Measurements from ENCODE around the gene CACNG6.
"Not testable (repeated sequence)": the region's sequence is repeated elsewhere in the genome, so short reads cannot be mapped to it uniquely, and the experiment has no call there.

Gene CACNG6

GRCh38 chr19:54023191-54023590, 31.8 kb downstream of the CACNG6 start:
- no peaks in the 10 kb centered on the region for H3K36me3 ChIP-seq (ENCODE audit: insufficient read depth, low read length)
- no peak overlapping the region for H2AFZ ChIP-seq (ENCODE audit: low read depth, low read length)
- peaks cover 6% of the 10 kb centered on the region for H3K4me1 ChIP-seq (ENCODE audit: insufficient read depth, low read length)
- H3K9me3 ChIP-seq (ENCODE audit: low read length), result no peaks in the 10 kb centered on the region
- H3K4me3 ChIP-seq (ENCODE audit: low read length), result no peak overlapping the region
- H3K27me3 ChIP-seq (ENCODE audit: insufficient read depth, low read length), result peaks cover 4% of the 10 kb centered on the region

- peaks cover 6% of the 10 kb centered on the region for H3K4me1 ChIP-seq (ENCODE audit: insufficient read depth, low read length)
- no peaks in the 10 kb centered on the region for H3K9me3 ChIP-seq (ENCODE audit: low read length)
- no peaks in the 10 kb centered on the region for H3K36me3 ChIP-seq (ENCODE audit: insufficient read depth, low read length)
- no peak overlapping the region for H3K4me3 ChIP-seq (ENCODE audit: low read length)
- peaks cover 4% of the 10 kb centered on the region for H3K27me3 ChIP-seq (ENCODE audit: insufficient read depth, low read length)
- no peak overlapping the region for H2AFZ ChIP-seq (ENCODE audit: low read depth, low read length)
These were observed 33.2 kb downstream of the CACNG6 start for GRCh38 chr19:54024660-54025059.

GRCh38 chr19:54026656-54027055, 35.2 kb downstream of the CACNG6 start:
- H3K9me3 ChIP-seq (ENCODE audit: low read length), result no peaks in the 10 kb centered on the region
- H3K4me1 ChIP-seq (ENCODE audit: insufficient read depth, low read length), result peaks cover 6% of the 10 kb centered on the region
- H3K4me3 ChIP-seq (ENCODE audit: low read length), result no peak overlapping the region
- H3K27me3 ChIP-seq (ENCODE audit: insufficient read depth, low read length), result peaks cover 4% of the 10 kb centered on the region
- H2AFZ ChIP-seq (ENCODE audit: low read depth, low read length), result no peak overlapping the region
- no peaks in the 10 kb centered on the region for H3K36me3 ChIP-seq (ENCODE audit: insufficient read depth, low read length)

- H3K4me3 ChIP-seq (ENCODE audit: low read length), result no peak overlapping the region
- H2AFZ ChIP-seq (ENCODE audit: low read depth, low read length), result no peak overlapping the region
- H3K4me1 ChIP-seq (ENCODE audit: insufficient read depth, low read length), result no peaks in the 10 kb centered on the region
- H3K27me3 ChIP-seq (ENCODE audit: insufficient read depth, low read length), result peaks cover 4% of the 10 kb centered on the region
- no peaks in the 10 kb centered on the region for H3K9me3 ChIP-seq (ENCODE audit: low read length)
- no peaks in the 10 kb centered on the region for H3K36me3 ChIP-seq (ENCODE audit: insufficient read depth, low read length)
These were observed 37.9 kb downstream of the CACNG6 start for GRCh38 chr19:54029301-54029700.

- no peaks in the 10 kb centered on the region for H3K9me3 ChIP-seq (ENCODE audit: low read length)
- no peaks in the 10 kb centered on the region for H3K4me1 ChIP-seq (ENCODE audit: insufficient read depth, low read length)
- peaks cover 4% of the 10 kb centered on the region for H3K27me3 ChIP-seq (ENCODE audit: insufficient read depth, low read length)
- H3K4me3 ChIP-seq (ENCODE audit: low read length), result no peak overlapping the region
- no peak overlapping the region for H2AFZ ChIP-seq (ENCODE audit: low read depth, low read length)
- no peaks in the 10 kb centered on the region for H3K36me3 ChIP-seq (ENCODE audit: insufficient read depth, low read length)
These were observed 38.6 kb downstream of the CACNG6 start for GRCh38 chr19:54029930-54030490.

- Histone ChIP-seq H3K4me3 (ENCODE audit: low read length) (no peak overlapping the region), H3K27me3 (ENCODE audit: insufficient read depth, low read length) (peaks cover 4% of the 10 kb centered on the region), H3K4me1 (ENCODE audit: insufficient read depth, low read length) (peaks cover 5% of the 10 kb centered on the region)
These were observed 39.6 kb downstream of the CACNG6 start for GRCh38 chr19:54030895-54031586.

GRCh38 chr19:54035215-54036178, 44.1 kb downstream of the CACNG6 start:
- Histone ChIP-seq H3K27me3 (ENCODE audit: insufficient read depth, low read length) (no peaks in the 10 kb centered on the region), H3K36me3 (ENCODE audit: insufficient read depth, low read length) (no peaks in the 10 kb centered on the region), H3K4me1 (ENCODE audit: insufficient read depth, low read length) (peaks cover 5% of the 10 kb centered on the region), H3K9me3 (ENCODE audit: low read length) (no peaks in the 10 kb centered on the region), H3K4me3 (ENCODE audit: low read length) (no peak overlapping the region), H2AFZ (ENCODE audit: low read depth, low read length) (peak overlapping the region; percentile 52)

More at GRCh38 chr19:54030895-54031586, 39.6 kb downstream of the CACNG6 start:
- Histone ChIP-seq H2AFZ (ENCODE audit: low read depth, low read length) (no peak overlapping the region), H3K9me3 (ENCODE audit: low read length) (no peaks in the 10 kb centered on the region), H3K36me3 (ENCODE audit: insufficient read depth, low read length) (no peaks in the 10 kb centered on the region)

- not testable (repeated sequence) for H3K9me3 ChIP-seq (ENCODE audit: low read length); H2AFZ ChIP-seq (ENCODE audit: low read depth, low read length)
These were observed 45.1 kb downstream of the CACNG6 start for GRCh38 chr19:54036542-54036941.

GRCh38 chr19:54040003-54040402, 48.6 kb downstream of the CACNG6 start:
- Histone ChIP-seq H3K4me1 (ENCODE audit: insufficient read depth, low read length) (peaks cover 5% of the 10 kb centered on the region), H3K27me3 (ENCODE audit: insufficient read depth, low read length) (no peaks in the 10 kb centered on the region), H3K4me3 (ENCODE audit: low read length) (no peak overlapping the region), H3K36me3 (ENCODE audit: insufficient read depth, low read length) (no peaks in the 10 kb centered on the region), H2AFZ (ENCODE audit: low read depth, low read length) (no peak overlapping the region), H3K9me3 (ENCODE audit: low read length) (no peaks in the 10 kb centered on the region)

More at GRCh38 chr19:54036542-54036941, 45.1 kb downstream of the CACNG6 start:
- H3K27me3 ChIP-seq (ENCODE audit: insufficient read depth, low read length); H3K4me1 ChIP-seq (ENCODE audit: insufficient read depth, low read length); H3K36me3 ChIP-seq (ENCODE audit: insufficient read depth, low read length); H3K4me3 ChIP-seq (ENCODE audit: low read length): not testable (repeated sequence)

- no peaks in the 10 kb centered on the region for H3K36me3 ChIP-seq (ENCODE audit: insufficient read depth, low read length)
- H3K9me3 ChIP-seq (ENCODE audit: low read length), result no peaks in the 10 kb centered on the region
- H3K4me1 ChIP-seq (ENCODE audit: insufficient read depth, low read length), result no peaks in the 10 kb centered on the region
- no peak overlapping the region for H2AFZ ChIP-seq (ENCODE audit: low read depth, low read length)
- H3K27me3 ChIP-seq (ENCODE audit: insufficient read depth, low read length), result no peaks in the 10 kb centered on the region
- no peak overlapping the region for H3K4me3 ChIP-seq (ENCODE audit: low read length)
These were observed 50.7 kb downstream of the CACNG6 start for GRCh38 chr19:54041969-54042606.

GRCh38 chr19:54042989-54043388, 51.6 kb downstream of the CACNG6 start:
- no peaks in the 10 kb centered on the region for H3K9me3 ChIP-seq (ENCODE audit: low read length)
- no peaks in the 10 kb centered on the region for H3K36me3 ChIP-seq (ENCODE audit: insufficient read depth, low read length)
- H2AFZ ChIP-seq (ENCODE audit: low read depth, low read length), result no peak overlapping the region
- no peak overlapping the region for H3K4me3 ChIP-seq (ENCODE audit: low read length)
- H3K4me1 ChIP-seq (ENCODE audit: insufficient read depth, low read length), result no peaks in the 10 kb centered on the region
- H3K27me3 ChIP-seq (ENCODE audit: insufficient read depth, low read length), result no peaks in the 10 kb centered on the region

- H2AFZ ChIP-seq (ENCODE audit: low read depth, low read length), result no peak overlapping the region
- H3K9me3 ChIP-seq (ENCODE audit: low read length), result no peaks in the 10 kb centered on the region
- no peaks in the 10 kb centered on the region for H3K36me3 ChIP-seq (ENCODE audit: insufficient read depth, low read length)
- H3K4me3 ChIP-seq (ENCODE audit: low read length), result no peak overlapping the region
- H3K4me1 ChIP-seq (ENCODE audit: insufficient read depth, low read length), result no peaks in the 10 kb centered on the region
- no peaks in the 10 kb centered on the region for H3K27me3 ChIP-seq (ENCODE audit: insufficient read depth, low read length)
These were observed 54.3 kb downstream of the CACNG6 start for GRCh38 chr19:54045771-54046170.

GRCh38 chr19:54047616-54048015, 56.2 kb downstream of the CACNG6 start:
- Histone ChIP-seq H3K4me1 (ENCODE audit: insufficient read depth, low read length) (no peaks in the 10 kb centered on the region), H3K4me3 (ENCODE audit: low read length) (no peak overlapping the region), H2AFZ (ENCODE audit: low read depth, low read length) (no peak overlapping the region), H3K36me3 (ENCODE audit: insufficient read depth, low read length) (no peaks in the 10 kb centered on the region), H3K9me3 (ENCODE audit: low read length) (no peaks in the 10 kb centered on the region), H3K27me3 (ENCODE audit: insufficient read depth, low read length) (no peaks in the 10 kb centered on the region)
